Stimulated activated CD8-positive, alpha-beta memory T cell treated with anti-CD3 and anti-CD28 coated beads, Interleukin-4, amount 100 ng/mL, for 24 hours (primary cell): ENCODE results near the gene CAMK2G.

ENCODE experiments used
- DNase-seq: peaks from one replicate; pipeline ENCODE4 v3.0.0-alpha.2; 2020; ENCODE audit warnings: low read depth

CAMK2G gene

DNA sequence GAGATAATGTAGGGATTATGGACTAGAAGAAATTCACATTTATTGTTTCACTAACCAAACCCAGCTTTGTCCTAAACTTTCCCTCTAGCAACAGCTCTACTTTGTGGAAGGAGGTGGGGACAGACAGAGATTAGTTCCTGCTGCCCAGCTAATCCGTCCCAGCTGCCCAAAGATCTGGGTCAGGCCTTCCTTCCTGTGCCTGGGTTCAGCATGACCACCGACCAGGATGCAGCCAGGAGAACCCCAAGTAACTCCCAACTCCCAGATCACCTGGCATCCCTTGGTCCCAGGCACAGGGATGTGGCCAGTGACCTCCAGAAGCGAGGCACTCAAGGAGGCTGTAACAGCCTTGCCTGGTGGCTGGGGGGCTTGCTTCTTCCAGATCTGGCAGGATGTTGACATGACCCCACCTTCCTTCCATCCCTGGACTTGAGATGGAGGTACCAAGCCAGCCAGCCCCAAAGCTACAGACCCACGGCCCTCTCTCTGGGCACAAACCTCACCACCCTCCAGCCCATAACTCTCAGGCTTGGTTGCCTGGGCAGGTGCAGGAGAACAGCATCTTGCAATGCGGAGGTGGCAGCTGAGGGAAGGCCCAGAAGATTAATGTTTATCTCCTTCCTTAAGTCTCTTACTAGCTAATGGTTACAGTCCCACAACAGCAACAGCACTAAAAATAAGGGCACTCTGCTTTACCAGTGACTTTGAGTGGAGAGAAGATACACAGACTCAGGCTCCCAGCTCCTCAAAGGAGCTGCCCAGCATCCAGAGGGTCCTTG, 11.1 kb downstream of the CAMK2G start:
- no peak for DNase-seq

GRCh38 chr10:73862011-73862410, 12.3 kb downstream of the CAMK2G start:
- DNase-seq, result no peak

GRCh38 chr10:73859784-73860491, 14.4 kb downstream of the CAMK2G start:
- DNase-seq, result no peak

GRCh38 chr10:73859428-73859783, 14.9 kb downstream of the CAMK2G start:
- DNase-seq, result peak; percentile 35

GRCh38 chr10:73858750-73859427, 15.5 kb downstream of the CAMK2G start:
- no peak for DNase-seq

- DNase-seq, result no peak
These were observed 16.2 kb downstream of the CAMK2G start for GRCh38 chr10:73858013-73858708.

- peak; percentile 30 for DNase-seq
These were observed 16.9 kb downstream of the CAMK2G start for GRCh38 chr10:73857446-73857845.

DNA sequence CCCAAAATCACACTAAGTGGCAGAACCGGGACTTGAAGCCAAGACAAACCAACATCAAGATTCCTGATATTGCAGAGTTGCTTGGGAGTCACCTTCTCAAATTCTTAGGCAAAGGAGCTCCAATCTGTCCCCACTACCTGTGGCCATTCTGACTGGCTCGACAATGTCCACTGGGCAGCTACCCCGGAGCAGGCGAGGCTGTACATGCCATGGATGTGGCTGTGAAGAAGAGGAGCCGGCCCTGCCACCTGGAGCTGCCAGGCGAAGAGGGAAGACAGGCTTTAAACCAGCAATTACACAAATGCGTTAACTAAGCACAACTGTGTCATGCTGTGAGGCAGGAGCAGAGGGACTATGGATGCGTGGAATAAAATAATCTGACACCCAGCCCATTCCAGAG, 18.1 kb downstream of the CAMK2G start:
- DNase-seq, result no peak

DNA sequence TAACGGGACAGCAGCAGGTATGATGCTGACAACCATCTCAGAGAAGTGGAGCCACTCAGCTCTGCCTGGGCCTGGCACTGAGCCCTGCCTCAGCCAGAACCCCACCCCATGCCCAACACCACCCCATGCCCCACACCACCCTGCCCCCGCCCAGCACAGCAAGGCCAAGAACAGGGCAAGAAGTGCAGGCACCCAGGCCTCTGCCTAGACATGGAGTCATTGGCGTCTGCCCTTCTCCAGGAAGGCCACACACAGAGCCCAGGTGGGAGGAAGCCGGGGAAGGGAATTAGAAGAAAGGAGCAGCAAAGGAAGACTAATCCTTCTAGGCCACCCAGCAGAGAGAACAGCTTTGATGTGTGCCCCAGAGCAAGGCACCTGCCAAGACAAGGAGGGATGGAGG, 18.9 kb downstream of the CAMK2G start:
- no peak for DNase-seq

GRCh38 chr10:73854310-73854709, 20.0 kb downstream of the CAMK2G start:
- no peak for DNase-seq

GRCh38 chr10:73853196-73853595, 21.2 kb downstream of the CAMK2G start:
- no peak for DNase-seq

DNA sequence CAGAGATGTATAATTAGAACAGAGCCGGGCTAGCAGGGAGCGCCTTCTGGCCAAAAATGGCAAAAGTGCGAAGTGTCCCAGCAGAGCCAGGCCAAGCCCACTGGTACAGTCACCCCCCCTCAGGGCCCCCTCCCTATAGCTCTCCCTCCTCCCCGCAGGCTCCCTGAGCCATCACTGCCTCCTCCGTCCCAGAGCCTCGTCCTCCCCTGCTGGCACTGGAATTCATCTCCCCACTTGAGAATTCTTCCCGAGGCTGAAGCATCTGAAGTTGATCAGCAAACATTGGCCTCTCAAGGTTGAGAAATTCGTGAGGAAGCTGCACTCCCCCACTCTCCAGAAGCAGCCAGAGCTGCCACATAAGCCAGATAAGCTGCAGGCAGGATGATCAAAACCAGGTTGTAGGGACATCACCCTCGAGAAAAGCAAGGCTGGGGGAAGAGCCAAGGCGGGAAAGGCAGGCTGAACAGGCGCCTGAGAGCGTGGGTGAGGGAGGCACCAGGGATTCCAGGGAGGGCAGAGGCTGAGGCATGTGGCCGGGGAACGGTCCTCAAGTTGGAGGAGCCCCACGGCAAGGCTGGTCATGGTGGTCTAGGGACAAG, 23.4 kb downstream of the CAMK2G start:
- no peak for DNase-seq

DNA sequence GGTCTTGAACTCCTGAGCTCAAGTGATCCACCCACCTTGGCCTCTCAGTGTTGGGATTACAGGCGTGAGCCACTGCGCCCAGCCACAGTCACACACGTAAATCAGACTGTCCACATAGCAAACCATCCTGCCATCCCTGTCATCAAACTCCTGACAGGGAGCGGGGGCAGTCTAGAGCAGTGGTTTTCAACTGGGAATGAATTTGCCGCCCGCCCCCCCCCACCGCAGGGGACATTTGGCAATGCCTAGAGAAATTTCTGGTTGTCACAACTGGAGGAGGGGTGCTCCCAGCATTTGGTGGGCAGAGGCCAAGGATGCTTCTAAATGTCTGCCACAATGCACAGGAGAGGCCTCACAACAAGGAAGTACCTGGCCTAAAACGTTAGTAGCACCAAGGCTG, 24.1 kb downstream of the CAMK2G start:
- DNase-seq, result no peak

DNA sequence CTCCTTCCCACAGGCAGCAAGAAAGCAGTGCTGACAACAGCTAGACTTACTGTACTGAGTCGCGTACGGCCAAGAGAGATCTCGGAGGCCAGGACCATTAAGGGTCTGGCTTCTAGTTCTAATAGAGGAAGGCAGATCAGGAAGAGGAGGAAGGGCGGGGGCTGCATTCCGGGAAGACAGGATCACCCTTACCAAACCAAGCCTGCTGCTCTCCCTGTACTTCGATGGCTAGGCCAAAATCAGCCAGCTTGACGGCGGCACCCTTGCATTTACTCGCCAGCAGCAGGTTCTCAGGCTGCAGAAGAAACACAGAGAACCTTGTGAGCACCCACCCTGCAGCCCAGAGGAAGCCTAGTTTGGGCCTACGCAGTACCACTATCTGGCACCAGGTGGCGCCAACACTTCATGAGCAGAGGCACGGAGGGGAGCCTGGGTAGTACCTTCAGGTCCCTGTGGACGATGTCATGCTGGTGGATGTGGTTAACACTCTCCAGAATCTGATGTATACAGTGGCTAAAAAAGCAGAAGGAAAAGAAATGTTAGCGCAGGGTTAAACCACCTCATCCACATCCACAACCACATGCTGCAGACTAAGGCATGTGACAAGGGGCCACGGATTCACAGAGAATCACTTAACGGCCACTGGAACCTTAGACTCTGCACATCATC, 25.4 kb downstream of the CAMK2G start:
- DNase-seq, result peak; percentile 89

- DNase-seq, result no peak
These were observed 27.3 kb downstream of the CAMK2G start for GRCh38 chr10:73847031-73847430.

- DNase-seq, result no peak
These were observed 31.1 kb downstream of the CAMK2G start for GRCh38 chr10:73843261-73843660.

GRCh38 chr10:73842349-73842748, 32.0 kb downstream of the CAMK2G start:
- no peak for DNase-seq

- DNase-seq, result no peak
These were observed 32.6 kb downstream of the CAMK2G start for GRCh38 chr10:73841526-73842285.

DNA sequence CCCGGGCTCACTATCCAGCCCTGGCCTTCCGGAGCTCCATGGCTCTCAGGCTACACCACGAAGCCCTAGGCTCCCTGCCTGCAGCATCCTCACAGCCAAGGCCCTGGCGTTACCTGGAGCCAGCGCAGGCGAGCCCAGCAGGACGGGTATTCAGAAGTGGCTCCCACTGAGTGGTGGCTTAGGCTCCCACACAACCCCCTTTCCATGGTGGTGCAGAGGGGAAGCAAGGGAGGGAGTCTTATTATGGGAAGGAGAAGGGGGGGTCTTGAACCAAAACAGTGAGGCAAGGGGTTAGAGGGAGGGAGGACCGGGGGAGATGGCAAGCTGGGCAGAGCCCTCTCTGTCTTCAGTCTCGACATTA, 33.3 kb downstream of the CAMK2G start:
- no peak for DNase-seq

DNA sequence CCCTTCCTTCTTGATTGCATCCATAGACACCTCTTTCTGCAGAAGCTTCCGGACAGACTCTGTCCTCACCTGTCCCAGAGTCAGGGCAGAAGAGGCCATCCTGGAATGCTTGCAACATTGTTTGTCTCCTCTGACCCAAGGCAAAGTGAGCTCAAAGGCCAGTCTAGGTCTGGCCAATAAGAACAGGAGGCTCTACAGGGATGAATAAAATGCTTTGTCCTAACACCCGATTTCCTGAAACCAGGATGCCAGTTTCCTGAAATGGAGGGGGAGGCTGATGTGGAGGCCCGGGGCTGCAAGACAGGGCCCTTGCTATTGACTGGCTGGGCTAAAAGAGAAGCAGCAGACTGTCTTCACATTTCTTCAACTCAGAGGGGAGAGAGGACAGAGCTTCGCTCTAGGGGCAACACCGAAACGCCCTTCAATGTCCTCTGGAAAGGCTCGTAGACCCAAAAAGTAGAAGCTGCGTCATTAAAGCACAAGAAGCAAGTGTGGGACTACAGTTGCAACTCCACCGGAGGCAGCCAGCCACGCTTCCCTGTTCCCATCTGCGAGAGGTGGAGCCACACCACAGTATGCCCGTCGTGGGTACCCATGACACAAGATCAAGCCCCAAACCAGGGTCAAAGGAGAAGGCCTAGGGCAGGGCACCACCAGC, 33.8 kb downstream of the CAMK2G start:
- DNase-seq, result no peak
